Stimulated activated CD8-positive, alpha-beta memory T cell treated with anti-CD3 and anti-CD28 coated beads, Interleukin-12 subunit alpha, Interleukin-12 subunit beta, amount 100 ng/mL, for 1 hour (primary cell): ENCODE data around the gene ATAD1.
"Not testable (repeated sequence)": the region's sequence is repeated elsewhere in the genome, so short reads cannot be mapped to it uniquely, and the experiment has no call there.

Source experiments
- DNase-seq: peaks from one replicate; pipeline ENCODE4 v3.0.0-alpha.2; 2020; ENCODE audit warnings: low read depth

The ATAD1 gene

DNA sequence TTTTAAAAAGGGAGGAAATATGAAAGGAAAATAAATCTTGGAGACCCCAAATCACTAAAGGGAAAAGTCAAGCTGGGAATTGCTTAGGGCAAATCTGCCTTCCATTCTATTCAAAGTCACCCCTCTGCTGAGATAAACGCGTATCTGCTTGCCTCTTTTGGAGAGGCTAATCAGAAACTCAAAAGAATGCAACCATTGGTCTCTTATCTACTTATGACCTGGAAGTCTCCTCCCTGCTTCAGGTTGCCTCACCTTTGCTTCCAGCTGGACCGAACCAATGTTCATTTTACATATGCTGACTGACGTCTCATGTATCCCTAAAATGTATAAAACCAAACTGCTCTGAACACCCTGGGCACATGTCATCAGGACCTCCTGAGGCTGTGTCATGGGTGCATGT is 14.7 kb downstream of the ATAD1 start:
- no peak for DNase-seq

- not testable (repeated sequence) for DNase-seq
Observed at GRCh38 chr10:87801813-87802435, 16.1 kb downstream of the ATAD1 start.

DNA sequence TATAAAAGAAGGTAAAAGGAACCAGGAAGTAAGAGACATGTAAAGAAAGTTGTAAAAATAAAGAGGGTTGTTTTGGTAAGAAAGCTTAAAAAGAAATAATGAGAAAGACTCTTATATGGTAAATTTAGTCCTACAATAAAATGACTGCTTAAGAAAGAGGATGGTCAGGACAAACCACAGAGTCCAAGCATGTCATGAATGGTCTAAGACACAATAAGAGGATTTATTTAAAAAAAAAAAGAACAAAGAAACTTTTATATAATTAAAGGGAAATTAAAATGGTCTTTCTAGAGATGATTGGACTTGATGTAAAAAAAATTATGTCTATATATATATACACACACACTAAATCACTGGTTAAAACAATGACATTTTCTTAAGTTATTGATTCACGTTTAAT is 18.2 kb downstream of the ATAD1 start:
- DNase-seq: no peak

DNA sequence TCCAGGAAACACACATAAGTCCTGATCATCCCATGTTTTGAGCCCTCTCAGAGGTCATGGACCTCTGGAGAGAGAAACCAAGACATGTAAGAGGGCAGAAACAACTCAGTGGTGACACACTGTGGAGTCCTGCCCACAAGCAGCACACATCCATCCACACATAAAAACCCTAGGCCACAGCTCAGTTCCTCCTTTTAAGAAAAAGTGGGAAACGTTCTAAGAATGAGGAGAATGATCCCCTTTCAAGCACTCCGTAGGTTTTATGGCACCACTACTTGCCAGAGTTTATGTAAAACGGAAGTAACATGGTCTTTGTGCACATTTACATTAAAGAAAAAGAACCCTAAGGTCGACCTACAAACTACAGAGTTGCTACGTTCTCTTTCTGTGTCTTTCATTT is 19.9 kb downstream of the ATAD1 start:
- DNase-seq: no peak

GRCh38 chr10:87794285-87794684 is 23.7 kb downstream of the ATAD1 start:
- no peak for DNase-seq

- no peak for DNase-seq
Observed at GRCh38 chr10:87790185-87790584, 27.8 kb downstream of the ATAD1 start.

- DNase-seq: no peak
Observed at GRCh38 chr10:87786421-87786820, 31.6 kb downstream of the ATAD1 start.

- DNase-seq: no peak
Observed at GRCh38 chr10:87782721-87783120, 35.3 kb downstream of the ATAD1 start.

- no peak for DNase-seq
Observed at GRCh38 chr10:87781545-87781944, 36.5 kb downstream of the ATAD1 start.

DNA sequence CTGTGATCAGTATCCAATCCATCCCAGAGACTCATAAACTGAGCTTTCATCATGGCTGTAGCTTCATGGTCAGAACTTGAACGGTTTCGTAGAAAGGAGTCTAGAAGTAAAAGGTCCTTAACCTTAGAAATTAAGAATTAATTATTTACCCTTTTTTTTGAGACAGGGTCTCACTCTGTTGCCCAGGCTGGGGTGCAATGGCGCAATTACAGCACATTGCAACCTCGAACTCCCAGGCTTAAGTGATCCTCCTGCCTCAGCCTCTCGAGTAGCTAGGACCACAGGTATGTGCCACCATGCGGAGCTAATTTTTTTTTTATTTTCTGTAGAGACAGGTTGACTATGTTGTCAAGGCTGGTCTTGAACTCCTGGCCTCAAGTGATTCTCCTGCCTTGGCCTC is 41.7 kb downstream of the ATAD1 start:
- DNase-seq: no peak

DNA sequence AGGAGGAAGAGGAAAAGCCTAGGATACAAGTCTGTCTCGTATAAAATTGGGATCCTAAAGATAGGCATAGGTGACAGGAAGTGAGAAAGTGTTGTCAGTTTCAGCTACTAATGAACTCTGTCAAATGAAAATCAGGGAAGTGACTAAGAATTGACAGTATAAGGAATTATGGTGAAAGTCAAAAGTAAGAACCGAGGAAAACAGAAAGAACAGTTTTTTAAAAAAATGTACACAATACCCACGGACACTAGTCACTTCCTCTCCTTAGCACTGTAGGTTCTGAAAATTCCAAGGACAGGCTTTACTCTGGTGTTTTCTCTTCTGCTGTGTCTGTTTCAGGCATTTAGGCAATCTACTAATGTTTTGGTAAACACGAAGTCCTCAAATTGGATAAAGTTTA is 42.3 kb downstream of the ATAD1 start:
- no peak for DNase-seq

DNA sequence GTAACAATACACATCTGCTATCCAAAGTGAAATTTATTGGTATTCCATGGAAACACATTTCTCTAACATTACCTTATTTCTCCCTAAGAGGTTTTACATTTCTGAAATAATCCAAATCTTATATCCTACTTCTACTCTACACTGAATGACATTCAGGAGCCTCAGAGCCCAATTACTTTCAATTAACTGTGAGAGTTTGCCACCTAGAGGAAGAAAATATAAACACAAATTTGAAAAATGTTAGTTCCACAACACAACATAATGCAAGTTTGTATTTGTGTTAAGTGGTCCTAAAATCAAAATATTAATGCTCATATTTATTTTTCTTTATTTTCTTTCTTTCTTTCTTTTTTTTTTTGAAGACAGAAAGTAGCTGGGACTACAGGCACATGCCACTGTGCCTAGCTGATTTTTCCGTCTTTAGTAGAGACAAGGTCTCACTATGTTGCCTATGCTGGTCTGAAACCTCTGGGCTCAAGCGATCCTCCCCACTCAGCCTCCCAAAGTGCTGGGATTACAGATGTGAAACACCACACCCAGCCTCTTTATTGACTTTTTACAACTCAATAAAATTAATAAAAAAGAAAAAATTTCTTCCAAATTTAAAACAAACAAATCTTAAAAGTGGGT is 46.0 kb downstream of the ATAD1 start:
- DNase-seq: no peak

DNA sequence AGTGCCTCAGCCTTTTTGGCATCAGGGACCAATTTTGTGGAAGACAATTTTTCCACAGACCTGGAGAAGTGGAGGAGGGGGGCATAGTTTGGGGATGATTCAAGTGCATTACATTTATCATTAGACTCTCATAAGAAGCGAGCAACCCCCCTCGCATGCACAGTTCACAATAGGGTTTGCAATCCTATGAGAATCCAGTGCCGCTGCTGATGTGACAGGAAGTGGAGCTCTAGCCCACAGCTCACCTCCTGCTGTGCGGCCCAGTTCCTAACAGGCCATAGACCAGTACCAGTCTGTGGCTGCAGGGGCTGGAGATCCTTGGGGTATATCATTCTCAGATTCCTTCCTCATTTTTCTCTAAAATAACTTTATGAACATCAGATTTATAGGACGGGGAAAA is 50.8 kb downstream of the ATAD1 start:
- DNase-seq: no peak

- DNase-seq: no peak
Observed at GRCh38 chr10:87765666-87766376, 52.2 kb downstream of the ATAD1 start.

GRCh38 chr10:87764072-87764934 is 53.7 kb downstream of the ATAD1 start:
- no peak for DNase-seq

- DNase-seq: no peak
Observed at GRCh38 chr10:87763086-87763861, 54.8 kb downstream of the ATAD1 start.

GRCh38 chr10:87761892-87762291 is 56.1 kb downstream of the ATAD1 start:
- DNase-seq: no peak

DNA sequence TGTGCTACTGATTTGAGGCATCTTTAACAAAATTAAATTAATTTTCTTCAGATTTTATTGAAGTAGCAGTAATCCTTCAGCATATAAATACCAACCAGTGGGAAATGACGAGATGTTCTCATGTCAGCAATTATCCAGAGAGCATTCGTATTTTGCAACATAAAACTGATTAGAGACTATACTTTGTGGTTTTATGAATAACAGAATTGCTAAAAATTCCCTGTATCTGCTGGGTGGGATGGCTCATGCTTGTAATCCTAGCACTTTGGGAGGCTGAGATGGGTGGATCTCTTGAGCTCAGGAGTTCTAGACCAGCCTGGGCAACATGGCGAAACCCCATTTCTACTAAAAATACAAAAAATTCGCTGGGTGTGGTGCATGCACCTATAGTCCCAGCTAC is 56.9 kb downstream of the ATAD1 start:
- DNase-seq: no peak

DNA sequence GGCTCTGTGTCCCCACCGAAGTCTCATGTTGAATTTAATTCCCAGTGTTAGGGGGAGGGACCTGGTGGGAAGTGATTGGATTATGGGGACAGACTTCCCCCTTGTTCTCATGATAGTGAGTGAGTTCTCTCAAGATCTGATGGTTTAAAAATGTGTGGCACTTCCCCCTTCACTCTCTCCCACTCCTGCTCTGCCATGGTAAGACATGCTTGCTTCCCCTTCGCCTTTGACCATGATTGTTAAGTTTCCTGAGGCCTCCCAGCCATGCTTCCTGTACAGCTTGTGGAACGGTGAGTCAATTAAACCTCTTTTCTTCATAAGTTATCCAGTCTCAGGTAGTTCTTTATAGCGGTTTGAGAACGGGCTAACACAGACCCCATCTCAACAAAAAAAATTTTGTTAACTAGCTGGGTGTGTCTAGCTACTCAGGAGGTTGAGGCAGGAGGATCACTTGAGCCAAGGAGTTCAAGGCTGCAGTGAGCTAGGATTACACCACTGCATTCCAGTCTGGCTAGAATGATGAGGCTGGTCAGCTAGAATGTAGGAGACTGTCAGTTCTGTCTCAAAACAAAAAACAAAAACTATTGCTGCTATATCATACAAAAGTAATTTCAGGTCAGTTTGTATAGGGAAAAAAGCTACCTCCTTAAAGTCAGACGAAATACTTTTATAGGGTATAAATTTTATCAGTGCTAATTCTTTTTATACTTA is 57.7 kb downstream of the ATAD1 start:
- no peak for DNase-seq

DNA sequence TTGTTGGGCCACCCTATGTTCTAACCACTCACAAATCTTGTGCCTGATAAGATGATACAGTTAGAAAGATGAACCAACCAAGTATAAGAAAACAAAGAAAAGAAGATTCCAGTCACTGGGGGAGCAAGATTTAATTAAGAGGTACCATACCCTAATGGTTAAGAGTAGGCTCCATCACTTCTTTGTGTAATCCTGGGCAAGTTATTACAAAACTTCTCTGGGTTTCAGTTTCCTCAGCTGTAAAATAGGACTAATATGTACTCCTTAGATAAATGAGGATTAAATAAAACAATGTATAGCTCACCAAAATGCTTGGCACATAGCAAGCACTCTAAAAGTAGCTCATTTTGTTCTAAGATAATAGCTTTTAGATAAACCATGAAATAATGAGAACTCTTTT is 58.5 kb downstream of the ATAD1 start:
- no peak for DNase-seq

GRCh38 chr10:87757685-87758084 is 60.3 kb downstream of the ATAD1 start:
- no peak for DNase-seq
